ENCODE data around the gene PLXDC2. TPM values are rescaled to one million over a fixed set of nuclear protein-coding genes. Genes with fewer than 3 reads are reported as not detected.

The PLXDC2 gene
- total RNA-seq, 2 experiments from 2014 or later = not detected

DNA sequence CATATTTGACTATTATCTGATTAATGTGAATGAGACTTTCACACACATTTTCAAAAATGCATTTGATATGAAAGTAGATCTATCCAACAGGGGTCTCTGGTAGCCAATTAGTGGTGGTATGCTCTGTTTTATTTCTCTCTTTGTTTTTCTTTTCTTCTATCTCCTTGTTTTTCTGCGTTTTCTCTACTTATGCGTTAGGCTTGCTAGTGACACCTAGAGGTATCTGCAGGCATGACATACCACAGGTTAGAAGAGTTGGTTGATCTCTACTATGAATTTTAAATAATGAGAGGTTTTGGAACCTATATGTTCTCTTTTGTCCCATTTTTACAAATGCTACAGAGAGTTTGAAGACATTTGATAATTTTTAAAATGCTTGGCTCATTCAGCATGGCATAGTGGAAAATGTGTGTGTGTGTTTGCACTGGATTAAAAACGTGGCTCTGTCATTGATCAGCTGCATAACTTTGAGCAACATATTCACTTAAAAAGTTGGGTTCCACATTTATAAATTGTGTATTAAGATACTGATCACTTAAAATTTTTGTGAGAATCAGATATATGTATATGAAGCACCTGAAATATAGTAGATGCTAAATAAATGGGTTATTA lies 28.1 kb upstream of the PLXDC2 start:
- no peaks in the 10 kb centered on the region for H3K4me1 Mint-ChIP-seq (ENCODE audit: low read depth)
- intact Hi-C loops (cut with micrococcal nuclease) = no loop called here
- no peak overlapping the region for H3K27ac Mint-ChIP-seq
- ATAC-seq (peak; percentile 51), DNase-seq (peak; percentile 49)
- H3K27me3 Mint-ChIP-seq = no peaks in the 10 kb centered on the region
- ChIA-PET CTCF (no interaction called here), POLR2A (no interaction called here)
- H3K36me3 Mint-ChIP-seq (ENCODE audit: low read depth) = no peaks in the 10 kb centered on the region
- H3K9me3 Mint-ChIP-seq = no peaks in the 10 kb centered on the region
- H3K4me3 Mint-ChIP-seq = no peak overlapping the region
- TF ChIP-seq, protein P1, sequence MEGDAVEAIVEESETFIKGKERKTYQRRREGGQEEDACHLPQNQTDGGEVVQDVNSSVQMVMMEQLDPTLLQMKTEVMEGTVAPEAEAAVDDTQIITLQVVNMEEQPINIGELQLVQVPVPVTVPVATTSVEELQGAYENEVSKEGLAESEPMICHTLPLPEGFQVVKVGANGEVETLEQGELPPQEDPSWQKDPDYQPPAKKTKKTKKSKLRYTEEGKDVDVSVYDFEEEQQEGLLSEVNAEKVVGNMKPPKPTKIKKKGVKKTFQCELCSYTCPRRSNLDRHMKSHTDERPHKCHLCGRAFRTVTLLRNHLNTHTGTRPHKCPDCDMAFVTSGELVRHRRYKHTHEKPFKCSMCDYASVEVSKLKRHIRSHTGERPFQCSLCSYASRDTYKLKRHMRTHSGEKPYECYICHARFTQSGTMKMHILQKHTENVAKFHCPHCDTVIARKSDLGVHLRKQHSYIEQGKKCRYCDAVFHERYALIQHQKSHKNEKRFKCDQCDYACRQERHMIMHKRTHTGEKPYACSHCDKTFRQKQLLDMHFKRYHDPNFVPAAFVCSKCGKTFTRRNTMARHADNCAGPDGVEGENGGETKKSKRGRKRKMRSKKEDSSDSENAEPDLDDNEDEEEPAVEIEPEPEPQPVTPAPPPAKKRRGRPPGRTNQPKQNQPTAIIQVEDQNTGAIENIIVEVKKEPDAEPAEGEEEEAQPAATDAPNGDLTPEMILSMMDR (IDR thresholded peaks at IDR 0.05) = peak; percentile 73

DNA sequence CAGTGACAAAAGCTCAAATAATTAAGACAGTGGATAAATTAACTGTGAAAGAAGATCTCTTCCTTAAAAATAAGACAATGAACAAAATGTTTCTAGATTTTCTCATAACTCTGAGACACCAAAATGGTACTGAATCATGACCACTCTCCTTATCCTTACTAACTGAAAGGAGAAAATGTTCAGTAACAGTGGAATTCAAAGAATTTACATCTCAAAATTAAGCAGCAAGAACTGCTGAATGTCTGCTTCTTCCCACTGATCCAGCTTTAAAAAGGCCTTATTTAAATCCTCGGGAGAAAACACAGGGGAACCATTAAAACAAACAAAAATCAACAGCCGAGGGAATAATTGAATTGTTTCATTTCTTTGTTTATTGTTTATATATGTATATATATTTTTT lies 27.3 kb upstream of the PLXDC2 start:
- no peaks in the 10 kb centered on the region for H3K36me3 Mint-ChIP-seq (ENCODE audit: low read depth)
- DNase-seq = no peak
- TF ChIP-seq, protein P1 (IDR thresholded peaks at IDR 0.05) = no peak
- H3K27me3 Mint-ChIP-seq = no peaks in the 10 kb centered on the region
- ChIA-PET CTCF (no interaction called here), POLR2A (no interaction called here)
- H3K9me3 Mint-ChIP-seq = no peaks in the 10 kb centered on the region
- intact Hi-C loops (cut with micrococcal nuclease) = no loop called here
- no peaks in the 10 kb centered on the region for H3K4me1 Mint-ChIP-seq (ENCODE audit: low read depth)
- H3K27ac Mint-ChIP-seq = no peak overlapping the region
- no peak overlapping the region for H3K4me3 Mint-ChIP-seq
- no peak for ATAC-seq

DNA sequence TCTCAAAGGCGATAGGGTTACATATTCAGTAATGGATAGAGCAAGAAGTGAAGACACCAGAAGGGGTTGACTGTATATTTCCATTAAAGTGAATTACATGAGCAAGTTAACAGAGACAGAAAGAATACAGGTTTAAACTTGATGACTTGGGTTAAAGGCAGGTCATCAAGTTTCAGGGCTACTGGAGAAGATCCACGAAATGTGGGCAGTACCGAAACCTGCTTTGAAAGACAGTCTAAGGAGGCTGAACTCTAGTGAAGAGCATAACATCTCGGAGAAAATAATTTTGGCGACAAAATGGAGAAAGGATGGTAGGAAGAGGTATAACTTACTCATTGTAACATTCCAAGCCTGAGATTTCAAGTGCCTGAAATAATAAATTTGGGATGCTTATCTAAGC lies 26.6 kb upstream of the PLXDC2 start:
- Mint-ChIP-seq H3K4me1 (ENCODE audit: low read depth) (no peaks in the 10 kb centered on the region), H3K9me3 (no peaks in the 10 kb centered on the region), H3K27ac (no peak overlapping the region), H3K36me3 (ENCODE audit: low read depth) (no peaks in the 10 kb centered on the region), H3K4me3 (no peak overlapping the region), H3K27me3 (no peaks in the 10 kb centered on the region)
- POLR2A ChIA-PET = no interaction called here
- intact Hi-C loops (cut with micrococcal nuclease) = no loop called here
- TF ChIP-seq, protein P1 (IDR thresholded peaks at IDR 0.05) = no peak
- CTCF ChIA-PET = no interaction called here
- no peak for ATAC-seq
- DNase-seq = no peak

DNA sequence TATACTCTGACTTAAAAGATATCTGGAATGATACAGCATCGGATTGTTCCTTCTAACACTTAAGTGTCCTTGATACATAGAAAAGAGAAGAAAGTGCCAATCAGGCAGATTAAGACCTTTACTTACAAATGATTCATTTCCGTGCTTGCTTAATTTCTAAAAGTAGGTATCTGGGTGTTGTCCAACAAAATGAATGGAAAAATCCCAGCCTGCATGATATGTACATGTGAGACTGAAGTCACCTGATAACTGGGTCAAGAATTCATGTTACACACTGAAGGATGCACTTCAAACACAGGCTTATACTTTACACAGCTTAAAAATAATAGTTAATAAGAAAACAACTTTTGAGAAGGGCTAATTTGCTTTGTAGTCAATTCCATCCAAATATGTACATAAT lies 25.2 kb upstream of the PLXDC2 start:
- intact Hi-C loops (cut with micrococcal nuclease) = no loop called here
- no peaks in the 10 kb centered on the region for H3K9me3 Mint-ChIP-seq
- H3K4me3 Mint-ChIP-seq = no peak overlapping the region
- DNase-seq = no peak
- TF ChIP-seq, protein P1 (IDR thresholded peaks at IDR 0.05) = no peak
- no peak for ATAC-seq
- H3K4me1 Mint-ChIP-seq (ENCODE audit: low read depth) = no peaks in the 10 kb centered on the region
- no peaks in the 10 kb centered on the region for H3K36me3 Mint-ChIP-seq (ENCODE audit: low read depth)
- H3K27me3 Mint-ChIP-seq = no peaks in the 10 kb centered on the region
- CTCF ChIA-PET = no interaction called here
- POLR2A ChIA-PET = no interaction called here
- no peak overlapping the region for H3K27ac Mint-ChIP-seq

DNA sequence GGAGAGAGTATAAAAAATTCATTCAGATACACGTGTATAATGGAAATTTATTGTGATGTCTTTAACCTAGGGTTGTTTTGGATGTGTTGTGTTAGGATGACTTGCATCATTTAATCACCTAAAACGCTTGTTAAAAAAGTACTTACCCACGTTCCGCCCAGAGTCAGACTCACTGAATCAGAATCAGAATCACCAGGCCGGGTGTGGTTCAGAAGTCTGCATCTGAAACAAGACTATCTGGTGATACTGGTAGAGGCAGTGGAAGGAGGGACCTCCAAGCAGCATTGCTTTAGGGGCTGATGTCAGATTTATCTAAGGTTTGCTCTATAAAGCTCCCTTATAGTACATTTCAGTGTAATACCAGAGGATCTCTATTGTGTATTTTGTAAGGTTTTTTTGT lies 20.5 kb upstream of the PLXDC2 start:
- no peak overlapping the region for H3K4me3 Mint-ChIP-seq
- no peaks in the 10 kb centered on the region for H3K36me3 Mint-ChIP-seq (ENCODE audit: low read depth)
- DNase-seq (no peak), ATAC-seq (no peak)
- no peak overlapping the region for H3K27ac Mint-ChIP-seq
- intact Hi-C loops (cut with micrococcal nuclease) = no loop called here
- no peaks in the 10 kb centered on the region for H3K9me3 Mint-ChIP-seq
- TF ChIP-seq, protein P1 (IDR thresholded peaks at IDR 0.05) = no peak
- CTCF ChIA-PET = no interaction called here
- POLR2A ChIA-PET = no interaction called here
- no peaks in the 10 kb centered on the region for H3K27me3 Mint-ChIP-seq
- no peaks in the 10 kb centered on the region for H3K4me1 Mint-ChIP-seq (ENCODE audit: low read depth)
